ENCODE data around the gene DPT. TPM values are rescaled to one million over a fixed set of nuclear protein-coding genes. Genes with fewer than 3 reads are reported as not detected.
A peak's percentile ranks its signal among the peaks of the same experiment; 100 is the strongest.
"Not testable (repeated sequence)": the region's sequence is repeated elsewhere in the genome, so short reads cannot be mapped to it uniquely, and the experiment has no call there.

The DPT gene
- total and polyA plus RNA-seq, 8 donors: 0.46 to 28.6 (median 2.2) TPM

DNA sequence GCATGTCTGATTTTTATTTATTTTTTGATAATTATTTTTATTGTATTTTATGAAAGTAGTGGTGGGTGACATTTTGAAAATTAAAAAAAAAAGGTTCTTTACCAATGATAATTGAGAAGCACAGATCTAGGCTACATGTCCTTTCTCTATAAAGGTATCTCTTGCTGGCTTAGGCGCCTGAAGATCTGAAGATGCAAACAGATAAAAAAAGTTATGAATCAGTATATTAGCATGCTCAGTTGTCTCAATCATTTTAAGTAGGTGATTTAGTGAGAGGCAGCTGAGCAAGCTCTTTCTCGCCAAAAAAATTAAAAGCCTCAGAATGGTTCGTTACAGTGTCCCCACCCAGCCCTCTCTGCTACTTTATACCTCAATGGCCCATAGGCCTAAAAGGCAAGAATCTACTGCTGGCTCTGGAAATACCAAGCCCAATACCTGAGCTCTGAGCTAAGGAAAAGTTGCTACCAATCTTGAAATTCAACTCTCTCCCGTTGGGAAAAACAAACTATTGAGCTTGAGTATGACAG, 42.2 kb upstream of the DPT start:
- H3K9me3 ChIP-seq: no peaks in the 10 kb centered on the region
- no peaks in the 10 kb centered on the region for H3K36me3 ChIP-seq
- H3K27ac ChIP-seq: no peak overlapping the region
- no peak overlapping the region for H3K4me3 ChIP-seq
- TF ChIP-seq, protein P1, sequence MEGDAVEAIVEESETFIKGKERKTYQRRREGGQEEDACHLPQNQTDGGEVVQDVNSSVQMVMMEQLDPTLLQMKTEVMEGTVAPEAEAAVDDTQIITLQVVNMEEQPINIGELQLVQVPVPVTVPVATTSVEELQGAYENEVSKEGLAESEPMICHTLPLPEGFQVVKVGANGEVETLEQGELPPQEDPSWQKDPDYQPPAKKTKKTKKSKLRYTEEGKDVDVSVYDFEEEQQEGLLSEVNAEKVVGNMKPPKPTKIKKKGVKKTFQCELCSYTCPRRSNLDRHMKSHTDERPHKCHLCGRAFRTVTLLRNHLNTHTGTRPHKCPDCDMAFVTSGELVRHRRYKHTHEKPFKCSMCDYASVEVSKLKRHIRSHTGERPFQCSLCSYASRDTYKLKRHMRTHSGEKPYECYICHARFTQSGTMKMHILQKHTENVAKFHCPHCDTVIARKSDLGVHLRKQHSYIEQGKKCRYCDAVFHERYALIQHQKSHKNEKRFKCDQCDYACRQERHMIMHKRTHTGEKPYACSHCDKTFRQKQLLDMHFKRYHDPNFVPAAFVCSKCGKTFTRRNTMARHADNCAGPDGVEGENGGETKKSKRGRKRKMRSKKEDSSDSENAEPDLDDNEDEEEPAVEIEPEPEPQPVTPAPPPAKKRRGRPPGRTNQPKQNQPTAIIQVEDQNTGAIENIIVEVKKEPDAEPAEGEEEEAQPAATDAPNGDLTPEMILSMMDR (IDR thresholded peaks at IDR 0.05): no peak
- DNase-seq (no peak), ATAC-seq (no peak)
- intact Hi-C loops (cut with DNase I): no loop called here
- peaks cover 0 to 4% of the 10 kb centered on the region in 2 donors for H3K4me1 ChIP-seq
- no peaks in the 10 kb centered on the region for H3K27me3 ChIP-seq

DNA sequence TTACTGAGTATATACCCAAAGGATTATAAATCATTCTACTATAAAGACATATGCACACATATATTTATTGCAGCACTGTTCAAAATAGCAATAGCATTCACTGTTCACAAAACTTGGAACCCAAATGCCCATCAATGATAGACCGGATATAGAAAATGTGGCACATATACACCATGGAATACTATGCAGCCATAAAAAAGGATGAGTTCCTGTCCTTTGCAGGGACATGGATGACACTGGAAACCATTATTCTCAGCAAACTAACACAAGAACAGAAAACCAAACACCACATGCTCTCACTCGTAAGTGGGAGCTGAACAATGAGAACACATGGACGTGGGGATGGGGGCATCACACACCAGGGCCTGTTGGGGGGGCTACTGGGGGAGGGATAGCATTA, 40.9 kb upstream of the DPT start:
- intact Hi-C loops (cut with DNase I); H3K27ac ChIP-seq; H3K9me3 ChIP-seq; ATAC-seq; H3K4me1 ChIP-seq; DNase-seq; H3K27me3 ChIP-seq; H3K36me3 ChIP-seq; H3K4me3 ChIP-seq: not testable (repeated sequence)

DNA sequence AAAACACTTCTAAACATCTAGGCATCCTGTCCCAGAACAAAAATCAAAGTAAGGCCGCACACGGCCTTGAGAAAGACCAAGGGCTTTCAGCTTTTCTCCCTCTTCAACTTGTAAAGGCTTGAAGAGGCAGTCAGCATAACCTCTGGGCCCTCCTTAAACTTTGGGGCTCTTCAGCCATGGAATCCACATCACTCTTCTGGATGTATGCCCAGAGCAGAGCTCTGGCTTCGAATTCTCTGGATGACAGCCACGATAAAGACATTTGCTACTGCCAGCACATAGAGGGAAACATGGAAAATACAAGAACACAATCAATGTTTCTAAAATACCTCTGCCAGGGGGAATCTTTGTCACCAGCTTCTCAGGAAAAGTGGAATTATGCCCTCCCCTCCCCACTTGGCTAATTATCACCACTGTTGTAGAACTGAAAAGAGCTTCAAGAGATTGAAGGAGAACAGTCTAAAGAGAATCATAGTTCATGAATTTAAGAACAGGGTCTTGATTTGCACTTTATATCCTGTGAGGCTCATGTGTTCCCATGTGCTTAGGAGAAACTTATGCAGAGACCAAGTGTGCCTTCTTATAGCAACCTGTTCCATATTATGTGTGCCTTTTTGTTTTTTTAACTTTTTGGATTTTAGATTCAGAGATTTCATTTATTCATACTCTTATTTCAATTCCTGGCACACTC, 39.0 kb upstream of the DPT start:
- H3K36me3 ChIP-seq: no peaks in the 10 kb centered on the region
- H3K27me3 ChIP-seq: no peaks in the 10 kb centered on the region
- H3K27ac ChIP-seq: peak overlapping the region in 1 of 2 donors; percentile 53
- peaks cover 0 to 4% of the 10 kb centered on the region in 2 donors for H3K4me1 ChIP-seq
- TF ChIP-seq, protein P1 (IDR thresholded peaks at IDR 0.05): no peak
- H3K4me3 ChIP-seq: no peak overlapping the region
- ATAC-seq (peak; percentile 93), DNase-seq (peak in 3 of 4 donors; percentile 49 to 89 (median 82))
- intact Hi-C loops (cut with DNase I): no loop called here
- no peaks in the 10 kb centered on the region for H3K9me3 ChIP-seq

DNA sequence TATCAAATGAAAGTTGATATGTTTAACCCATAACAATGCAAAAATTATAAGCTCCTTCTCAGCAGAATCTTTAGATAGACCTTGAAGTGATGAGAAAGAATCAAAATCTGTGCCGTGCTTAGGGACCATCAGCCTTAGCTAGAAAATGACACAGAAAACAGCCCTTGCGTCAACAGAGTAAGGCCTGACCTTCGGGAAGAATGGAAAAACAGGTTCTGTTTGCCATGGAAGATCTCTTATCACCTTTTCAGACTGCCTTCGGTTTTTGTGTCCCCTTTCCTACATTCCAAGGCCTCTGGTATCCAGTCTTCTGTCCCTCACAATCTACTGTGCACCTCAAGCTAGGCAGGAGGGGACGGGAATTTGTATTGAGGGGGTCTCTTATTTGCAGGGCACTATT, 37.6 kb upstream of the DPT start:
- no peak overlapping the region for H3K27ac ChIP-seq
- H3K4me1 ChIP-seq: peaks cover 0 to 4% of the 10 kb centered on the region in 2 donors
- no peaks in the 10 kb centered on the region for H3K27me3 ChIP-seq
- H3K4me3 ChIP-seq: no peak overlapping the region
- no peaks in the 10 kb centered on the region for H3K9me3 ChIP-seq
- TF ChIP-seq, protein P1 (IDR thresholded peaks at IDR 0.05): no peak
- intact Hi-C loops (cut with DNase I): no loop called here
- no peak for DNase-seq
- ATAC-seq: no peak
- H3K36me3 ChIP-seq: no peaks in the 10 kb centered on the region

DNA sequence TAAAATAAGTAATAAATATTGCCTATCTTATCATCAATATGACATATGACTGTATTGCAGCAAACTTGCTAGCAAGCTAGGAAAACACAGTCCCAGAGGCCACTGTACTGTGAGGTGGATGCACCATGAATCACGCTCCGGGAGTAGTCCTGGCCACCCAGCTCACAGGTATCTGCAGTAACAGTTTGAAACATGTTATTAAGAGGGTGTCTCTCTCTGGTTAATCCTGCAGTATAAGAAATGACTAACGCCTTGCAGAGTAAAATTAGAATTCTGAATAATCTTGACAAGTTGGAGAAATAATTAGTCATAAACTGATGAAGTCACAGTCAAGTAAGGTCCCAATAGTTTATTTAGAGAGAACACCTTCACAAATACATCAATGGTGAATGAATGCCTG, 34.0 kb upstream of the DPT start:
- H3K9me3 ChIP-seq: no peaks in the 10 kb centered on the region
- no peak for DNase-seq
- peaks cover 0 to 4% of the 10 kb centered on the region in 2 donors for H3K4me1 ChIP-seq
- no peak for ATAC-seq
- H3K4me3 ChIP-seq: no peak overlapping the region
- TF ChIP-seq, protein P1 (IDR thresholded peaks at IDR 0.05): no peak
- H3K27ac ChIP-seq: no peak overlapping the region
- intact Hi-C loops (cut with DNase I): no loop called here
- H3K27me3 ChIP-seq: no peaks in the 10 kb centered on the region
- H3K36me3 ChIP-seq: no peaks in the 10 kb centered on the region
